Neuron (in vitro differentiated cells): ENCODE results near the gene BET1L.
"Not testable (repeated sequence)": the region's sequence is repeated elsewhere in the genome, so short reads cannot be mapped to it uniquely, and the experiment has no call there.

Source experiments
- H2AFZ ChIP-seq: one replicate; pipeline ENCODE4 v1.6.1; 2013; ENCODE audit warnings: low read depth, mild to moderate bottlenecking, inconsistent platforms, low read length, moderate library complexity
- H3K27me3 ChIP-seq: one replicate; pipeline ENCODE4 v1.6.1; 2013; ENCODE audit warnings: low read length; ENCODE audit not compliant: insufficient read depth
- H3K36me3 ChIP-seq: one replicate; pipeline ENCODE4 v1.6.1; 2013; ENCODE audit warnings: low read length; ENCODE audit not compliant: insufficient read depth
- H3K4me1 ChIP-seq: one replicate; pipeline ENCODE4 v1.6.1; 2013; ENCODE audit warnings: low read length; ENCODE audit not compliant: insufficient read depth
- H3K4me3 ChIP-seq: 2 replicates; pipeline ENCODE4 v1.5.1; 2013; ENCODE audit warnings: mild to moderate bottlenecking, low read length, moderate library complexity
- H3K9me3 ChIP-seq: one replicate; pipeline ENCODE4 v1.6.1; 2013; ENCODE audit warnings: low read length

BET1L gene

GRCh38 chr11:238346-238745, 31.1 kb upstream of the BET1L start:
- H3K9me3 ChIP-seq, H3K27me3 ChIP-seq, H2AFZ ChIP-seq: not testable (repeated sequence)
- Histone ChIP-seq H3K36me3 (peaks cover 31% of the 10 kb centered on the region), H3K4me3 (peak overlapping the region; percentile 90), H3K4me1 (peaks cover 15% of the 10 kb centered on the region)

GRCh38 chr11:236774-237767, 29.9 kb upstream of the BET1L start, which contains the start of gene PSMD13:
PSMD13 (plus strand) TSS chr11:236976; CDS start chr11:237050, 74 bp downstream.
- Histone ChIP-seq H3K4me1 (peaks cover 15% of the 10 kb centered on the region), H3K36me3 (peaks cover 26% of the 10 kb centered on the region), H3K4me3 (peak within 1 kb of the TSS; percentile 90), H3K9me3 (no peaks in the 10 kb centered on the region), H3K27me3 (no peaks in the 10 kb centered on the region), H2AFZ (peak within 1 kb of the TSS; percentile 33)

GRCh38 chr11:235997-236773, 29.0 kb upstream of the BET1L start, which contains the start of gene SIRT3:
SIRT3 (minus strand) TSS chr11:236342; CDS start chr11:236328, 14 bp downstream.
- Histone ChIP-seq H3K36me3 (peaks cover 19% of the 10 kb centered on the region), H3K4me1 (peaks cover 15% of the 10 kb centered on the region), H3K27me3 (no peaks in the 10 kb centered on the region), H3K9me3 (no peaks in the 10 kb centered on the region), H2AFZ (peak within 1 kb of the TSS; percentile 33), H3K4me3 (peak within 1 kb of the TSS; percentile 90)

GRCh38 chr11:235609-235996, 28.4 kb upstream of the BET1L start:
- Histone ChIP-seq H3K9me3 (no peaks in the 10 kb centered on the region), H3K4me3 (peak overlapping the region; percentile 86), H3K36me3 (peaks cover 16% of the 10 kb centered on the region), H2AFZ (no peak overlapping the region), H3K27me3 (no peaks in the 10 kb centered on the region), H3K4me1 (peaks cover 15% of the 10 kb centered on the region)

GRCh38 chr11:235180-235579, 28.0 kb upstream of the BET1L start:
- H3K9me3 ChIP-seq, result no peaks in the 10 kb centered on the region
- H3K4me3 ChIP-seq, result peak overlapping the region; percentile 86
- H2AFZ ChIP-seq, result no peak overlapping the region
- H3K4me1 ChIP-seq, result peaks cover 15% of the 10 kb centered on the region
- no peaks in the 10 kb centered on the region for H3K27me3 ChIP-seq
- peaks cover 17% of the 10 kb centered on the region for H3K36me3 ChIP-seq

GRCh38 chr11:232783-233565, 25.8 kb upstream of the BET1L start:
- peaks cover 14% of the 10 kb centered on the region for H3K36me3 ChIP-seq
- H3K27me3 ChIP-seq, result no peaks in the 10 kb centered on the region
- H3K9me3 ChIP-seq, result no peaks in the 10 kb centered on the region
- H2AFZ ChIP-seq, result no peak overlapping the region
- no peak overlapping the region for H3K4me3 ChIP-seq
- H3K4me1 ChIP-seq, result peaks cover 11% of the 10 kb centered on the region

GRCh38 chr11:230431-230830, 23.2 kb upstream of the BET1L start:
- Histone ChIP-seq H3K4me1 (peaks cover 6% of the 10 kb centered on the region), H3K36me3 (peaks cover 19% of the 10 kb centered on the region), H2AFZ (no peak overlapping the region), H3K4me3 (no peak overlapping the region), H3K27me3 (no peaks in the 10 kb centered on the region), H3K9me3 (no peaks in the 10 kb centered on the region)

GRCh38 chr11:227824-228379, 20.7 kb upstream of the BET1L start:
- H3K4me3 ChIP-seq, result no peak overlapping the region
- H3K9me3 ChIP-seq, result no peaks in the 10 kb centered on the region
- H3K27me3 ChIP-seq, result no peaks in the 10 kb centered on the region
- H3K36me3 ChIP-seq, result peaks cover 22% of the 10 kb centered on the region
- no peak overlapping the region for H2AFZ ChIP-seq
- no peaks in the 10 kb centered on the region for H3K4me1 ChIP-seq

GRCh38 chr11:225734-226453, 18.7 kb upstream of the BET1L start:
- Histone ChIP-seq H3K4me1 (no peaks in the 10 kb centered on the region), H3K4me3 (no peak overlapping the region), H3K36me3 (peaks cover 31% of the 10 kb centered on the region), H2AFZ (no peak overlapping the region), H3K27me3 (no peaks in the 10 kb centered on the region), H3K9me3 (no peaks in the 10 kb centered on the region)

- Histone ChIP-seq H3K4me1 (no peaks in the 10 kb centered on the region), H3K9me3 (no peaks in the 10 kb centered on the region)
These were observed 17.2 kb upstream of the BET1L start for GRCh38 chr11:224424-224823.

GRCh38 chr11:223884-224283, 16.7 kb upstream of the BET1L start:
- Histone ChIP-seq H2AFZ (no peak overlapping the region), H3K4me3 (no peak overlapping the region), H3K36me3 (peaks cover 20% of the 10 kb centered on the region), H3K27me3 (no peaks in the 10 kb centered on the region), H3K4me1 (no peaks in the 10 kb centered on the region), H3K9me3 (no peaks in the 10 kb centered on the region)

More at GRCh38 chr11:224424-224823, 17.2 kb upstream of the BET1L start:
- no peak overlapping the region for H3K4me3 ChIP-seq
- no peak overlapping the region for H2AFZ ChIP-seq
- H3K36me3 ChIP-seq, result peaks cover 22% of the 10 kb centered on the region
- H3K27me3 ChIP-seq, result no peaks in the 10 kb centered on the region
